GM10266 (cell line): Measurements from ENCODE around the gene RAB11FIP5.

Source experiments
- DNase-seq: peaks from one replicate; pipeline ENCODE4 v3.0.0; 2012; ENCODE audit errors: extremely low spot score
- TF ChIP-seq, protein P1 (sequence below): IDR thresholded peaks from 2 replicates; pipeline ENCODE4 v1.5.1; 2012; ENCODE audit warnings: mild to moderate bottlenecking, low read depth; ENCODE audit not compliant: control insufficient read depth, insufficient read depth; ENCODE audit errors: missing control alignments

RAB11FIP5 gene

DNA sequence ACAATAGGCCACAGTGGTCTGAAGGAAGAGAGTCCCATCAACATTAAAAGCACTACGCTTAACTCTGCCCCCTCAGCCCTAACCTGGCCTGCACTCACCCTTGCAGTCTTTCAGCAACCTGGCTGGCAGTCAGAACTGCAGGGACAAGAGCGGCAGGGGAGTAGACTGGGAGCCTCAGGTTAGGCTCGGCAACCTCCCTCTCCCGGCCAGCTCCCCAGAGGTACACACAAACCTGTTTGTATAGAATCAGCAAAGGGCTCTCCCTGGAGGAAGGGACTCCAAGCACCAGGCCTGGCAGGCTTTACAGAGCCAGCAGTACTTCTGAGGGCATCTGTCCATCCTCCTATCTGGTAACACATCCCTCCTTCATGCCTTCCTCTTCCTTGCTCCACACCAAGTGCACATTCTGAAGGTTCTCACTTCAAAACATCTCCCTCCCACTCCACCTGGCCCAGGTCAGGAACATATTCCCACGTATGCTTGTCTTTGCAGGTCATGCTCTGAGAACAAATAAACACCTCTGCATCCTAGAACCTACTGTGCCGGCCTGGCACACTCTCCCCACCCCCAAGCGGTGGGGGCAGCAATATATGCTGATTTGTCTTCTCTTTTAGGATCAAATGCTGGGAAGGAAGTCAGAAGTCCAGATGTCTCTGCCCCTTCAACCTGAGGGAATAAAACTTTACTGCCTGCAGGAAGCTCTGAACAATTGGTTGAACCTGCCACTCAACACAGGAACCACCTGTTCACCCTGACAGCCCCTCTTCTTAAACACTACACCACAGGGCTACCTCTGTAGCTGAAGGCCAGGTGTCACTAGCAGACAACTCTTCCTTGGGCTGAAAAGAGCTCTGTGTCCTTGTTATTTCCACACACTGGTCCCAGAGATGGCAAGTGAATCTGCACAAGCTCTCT is 28.6 kb downstream of the RAB11FIP5 start:
- TF ChIP-seq, protein P1, sequence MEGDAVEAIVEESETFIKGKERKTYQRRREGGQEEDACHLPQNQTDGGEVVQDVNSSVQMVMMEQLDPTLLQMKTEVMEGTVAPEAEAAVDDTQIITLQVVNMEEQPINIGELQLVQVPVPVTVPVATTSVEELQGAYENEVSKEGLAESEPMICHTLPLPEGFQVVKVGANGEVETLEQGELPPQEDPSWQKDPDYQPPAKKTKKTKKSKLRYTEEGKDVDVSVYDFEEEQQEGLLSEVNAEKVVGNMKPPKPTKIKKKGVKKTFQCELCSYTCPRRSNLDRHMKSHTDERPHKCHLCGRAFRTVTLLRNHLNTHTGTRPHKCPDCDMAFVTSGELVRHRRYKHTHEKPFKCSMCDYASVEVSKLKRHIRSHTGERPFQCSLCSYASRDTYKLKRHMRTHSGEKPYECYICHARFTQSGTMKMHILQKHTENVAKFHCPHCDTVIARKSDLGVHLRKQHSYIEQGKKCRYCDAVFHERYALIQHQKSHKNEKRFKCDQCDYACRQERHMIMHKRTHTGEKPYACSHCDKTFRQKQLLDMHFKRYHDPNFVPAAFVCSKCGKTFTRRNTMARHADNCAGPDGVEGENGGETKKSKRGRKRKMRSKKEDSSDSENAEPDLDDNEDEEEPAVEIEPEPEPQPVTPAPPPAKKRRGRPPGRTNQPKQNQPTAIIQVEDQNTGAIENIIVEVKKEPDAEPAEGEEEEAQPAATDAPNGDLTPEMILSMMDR: no peak
- DNase-seq: no peak

DNA sequence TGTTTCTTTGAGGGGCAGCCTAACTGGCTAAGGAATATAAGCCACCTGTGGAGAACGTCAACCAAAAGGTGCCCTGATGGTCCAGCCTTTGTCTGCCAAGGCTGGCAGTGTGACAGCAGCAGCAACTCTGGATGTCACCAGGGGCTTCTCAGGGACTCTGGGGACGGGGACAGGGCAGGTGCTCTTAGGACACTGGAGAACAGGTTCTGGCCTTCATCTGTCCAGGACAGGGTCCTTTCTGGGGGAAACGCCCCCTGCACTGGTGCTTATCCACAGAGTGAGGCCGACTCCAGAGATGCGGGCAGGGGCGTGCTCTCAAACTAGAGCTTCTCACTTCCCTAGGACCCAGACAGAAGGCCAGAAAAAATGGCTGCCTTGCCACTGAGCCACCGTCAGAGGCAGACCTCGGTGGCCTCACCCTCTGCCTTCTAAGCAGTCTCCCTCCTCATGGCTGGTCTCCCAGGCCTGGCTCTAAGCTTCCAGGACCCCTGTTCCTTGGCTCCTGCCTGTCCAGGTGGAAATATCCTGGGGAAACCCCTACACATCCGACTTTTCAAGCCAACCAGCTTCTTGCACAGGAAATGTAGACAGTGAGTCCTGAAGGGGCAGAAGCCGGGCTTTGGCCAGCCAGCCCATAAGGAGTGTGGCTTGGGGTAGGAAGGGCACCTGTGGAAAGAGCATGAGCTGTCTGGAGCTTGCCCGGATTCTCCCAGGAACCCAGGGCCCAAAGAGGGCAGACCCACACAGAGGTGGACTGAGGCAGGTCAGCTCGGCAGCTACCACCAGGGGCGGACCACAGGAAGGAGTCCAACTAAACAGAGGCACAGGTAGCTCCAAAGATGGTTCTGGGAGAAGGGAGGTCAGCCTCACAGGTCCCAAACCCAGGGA is 30.0 kb downstream of the RAB11FIP5 start:
- TF ChIP-seq, protein P1: no peak
- DNase-seq: no peak

DNA sequence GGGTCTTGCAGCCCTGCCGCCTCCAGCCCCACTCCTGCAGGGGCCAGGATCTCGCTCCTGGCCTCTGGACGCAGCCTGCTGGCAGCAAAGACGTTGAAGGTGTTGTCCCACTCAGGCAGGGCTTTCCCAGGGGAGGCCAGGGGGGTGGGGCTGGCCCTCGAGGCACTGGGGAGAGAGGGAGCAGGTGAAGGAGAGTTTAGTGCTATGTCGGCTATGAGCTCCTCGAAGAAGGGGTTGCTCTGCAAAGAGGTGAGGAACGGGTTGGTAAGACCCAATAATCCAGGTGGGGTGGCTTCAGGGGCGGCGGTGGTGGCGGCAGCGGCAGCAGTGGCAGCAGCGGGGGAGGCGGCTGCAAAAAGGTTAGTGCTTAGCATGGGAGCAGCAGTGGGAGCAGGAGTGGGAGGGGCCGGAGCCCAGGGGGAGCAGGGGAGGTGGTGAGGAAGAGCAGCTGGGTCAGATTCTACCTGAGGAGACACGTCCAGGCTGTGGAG is 31.5 kb downstream of the RAB11FIP5 start:
- DNase-seq: no peak
- TF ChIP-seq, protein P1: no peak

DNA sequence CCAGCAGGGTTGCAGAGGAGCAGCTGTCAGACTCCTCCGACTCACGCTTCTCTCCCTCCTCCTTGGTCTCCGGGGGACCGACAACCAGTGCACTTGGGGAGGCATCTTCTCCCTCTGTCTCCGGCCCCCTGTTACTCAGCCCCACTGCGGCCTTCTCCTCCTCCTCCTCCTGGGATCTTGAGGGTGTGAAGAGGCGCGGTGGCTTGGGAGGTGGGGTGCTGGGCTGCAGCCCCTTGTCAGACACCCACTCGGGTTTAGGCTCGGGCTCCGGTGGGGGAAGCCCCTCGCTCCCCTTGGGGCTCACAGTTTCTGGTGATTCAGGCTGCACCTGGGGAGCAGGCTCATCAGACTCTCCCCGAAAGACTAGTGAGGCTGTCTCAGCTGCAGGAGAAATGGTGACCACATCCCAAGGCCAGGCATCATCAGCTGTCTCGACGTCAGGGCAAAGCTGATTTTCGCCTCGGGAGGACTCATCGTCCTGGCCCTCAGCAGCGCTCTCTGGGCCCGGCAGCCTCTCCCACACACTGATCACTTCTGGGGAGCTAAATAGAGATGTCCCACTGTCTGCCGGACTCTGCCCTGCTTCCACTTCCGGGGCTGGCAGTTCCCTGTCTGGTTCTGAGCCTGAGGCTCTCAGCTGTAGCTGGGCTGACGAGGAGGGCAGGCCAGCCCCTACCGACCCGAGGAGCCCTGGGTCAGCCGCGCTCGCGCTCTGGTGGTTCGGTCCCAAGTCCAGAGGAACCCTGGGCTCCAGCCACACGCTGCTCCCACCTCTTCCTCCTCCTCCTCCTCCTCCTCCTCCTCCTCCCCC is 32.2 kb downstream of the RAB11FIP5 start:
- TF ChIP-seq, protein P1: no peak
- no peak for DNase-seq

DNA sequence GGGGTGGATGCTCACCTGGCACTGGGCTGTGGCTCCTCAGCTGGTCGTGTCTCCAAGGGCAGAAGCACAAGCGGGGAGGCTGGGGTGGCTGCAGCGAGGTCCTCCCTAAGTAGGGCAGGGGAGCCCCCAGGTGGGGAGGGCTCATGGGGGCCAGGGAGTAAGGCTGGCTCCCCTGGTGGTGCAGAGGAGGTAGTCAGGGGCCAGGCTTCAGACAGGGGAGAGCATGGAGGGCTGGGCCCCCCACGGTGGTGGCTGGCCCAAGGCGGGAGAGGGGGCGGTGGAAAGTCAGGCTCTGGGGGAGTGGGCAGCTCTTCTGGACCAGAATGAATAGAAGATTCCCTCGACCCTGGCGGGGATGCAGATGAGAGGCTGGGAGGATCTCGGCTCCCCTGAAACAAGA is 33.1 kb downstream of the RAB11FIP5 start:
- DNase-seq: no peak
- TF ChIP-seq, protein P1: no peak

DNA sequence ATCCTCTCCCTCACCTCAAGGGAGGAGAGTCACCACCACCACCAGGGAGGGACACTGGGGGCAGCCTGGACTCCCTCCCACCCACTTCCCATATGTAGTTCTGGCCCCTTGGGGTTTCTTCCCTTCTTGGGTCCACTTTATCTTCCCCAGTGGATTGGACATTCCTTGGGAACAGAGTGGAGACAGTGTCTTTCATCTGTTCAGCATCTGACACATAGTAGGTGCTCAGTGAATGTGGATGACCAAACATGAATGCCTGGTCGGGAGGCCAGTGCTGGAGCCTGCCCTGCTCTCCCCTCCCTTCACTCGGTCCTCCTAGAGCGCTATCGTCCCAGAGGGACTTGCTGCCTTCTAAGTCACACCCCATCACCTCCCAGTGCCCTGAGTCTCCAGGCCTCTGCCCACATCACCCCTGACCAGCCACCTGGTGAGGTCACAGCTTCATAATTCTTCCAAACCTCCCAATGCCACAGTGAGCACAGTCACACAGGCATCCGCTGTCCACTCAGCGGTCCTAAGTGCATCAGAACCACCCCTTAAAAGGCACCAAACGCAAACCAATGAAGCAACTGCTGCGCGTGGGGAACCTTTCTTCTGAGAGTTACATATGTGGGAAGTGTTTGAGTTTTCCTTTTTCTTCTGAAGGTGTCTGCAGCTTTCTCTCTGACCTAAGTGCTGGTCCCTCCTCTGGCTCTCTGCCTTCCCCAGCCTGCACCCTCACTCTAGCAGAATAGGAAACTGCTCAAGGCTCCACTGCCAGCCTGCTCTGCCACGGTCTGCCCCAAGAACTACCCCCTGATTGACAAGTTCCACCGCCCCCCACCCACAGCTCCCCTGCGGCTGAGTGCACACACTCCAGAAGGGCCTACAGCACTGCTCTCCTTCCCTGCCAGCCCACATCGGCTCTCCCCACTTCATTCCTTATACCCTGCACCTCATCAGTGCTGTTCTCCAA is 34.0 kb downstream of the RAB11FIP5 start:
- no peak for DNase-seq
- TF ChIP-seq, protein P1: no peak
